GM10248 (cell line): Measurements from ENCODE around the gene FOCAD.

ENCODE experiments used
- CTCF ChIA-PET: fragments of 300-600 bp; sonication (Branson Sonifier 250); formaldehyde crosslinking; extraction: SDS; loops from one replicate; lab custom pipeline; 2021; ENCODE audit warnings: antibody characterized with exemption; lab: Yijun Ruan, JAX
- POLR2A ChIA-PET: fragments of 350-650 bp; sonication (Branson Sonifier 250); formaldehyde crosslinking; extraction: SDS; loops from one replicate; lab custom pipeline; 2020; ENCODE audit warnings: antibody characterized with exemption; lab: Yijun Ruan, JAX
- DNase-seq: peaks from one replicate; pipeline ENCODE4 v3.0.0; 2012; ENCODE audit errors: extremely low spot score
- CTCF ChIP-seq: IDR thresholded peaks from 2 replicates; pipeline ENCODE4 v1.5.1; 2012; ENCODE audit warnings: mild to moderate bottlenecking, low read depth; ENCODE audit errors: extremely low read depth, missing control alignments, control extremely low read depth

FOCAD gene

GRCh38 chr9:20837166-20837565, 153.1 kb downstream of the FOCAD start:
- POLR2A ChIA-PET = no interaction called here
- TF ChIP-seq CTCF = no peak
- no peak for DNase-seq
- CTCF ChIA-PET = interaction anchor here (1.7 kb wide), 1 partner anchor 17 kb away, joined by 4 read pairs; no protein-coding TSS in a partner anchor

- ChIA-PET POLR2A (no interaction called here), CTCF (interaction anchor here (1.1 to 1.6 kb wide), 2 partner anchors 103 to 345 kb away, joined by 3 to 4 read pairs; no protein-coding TSS in a partner anchor)
- no peak for TF ChIP-seq CTCF
- DNase-seq = no peak
Measured at GRCh38 chr9:20838218-20838617, 154.2 kb downstream of the FOCAD start.

GRCh38 chr9:20844916-20845315, 160.9 kb downstream of the FOCAD start:
- CTCF ChIA-PET = no interaction called here
- POLR2A ChIA-PET = no interaction called here
- no peak for DNase-seq
- no peak for TF ChIP-seq CTCF

GRCh38 chr9:20848490-20848889, 164.4 kb downstream of the FOCAD start:
- DNase-seq = no peak
- ChIA-PET POLR2A (no interaction called here), CTCF (interaction anchor here (1.1 to 2.4 kb wide), 4 partner anchors 17 to 92 kb away, joined by 3 to 6 read pairs (median 4); no protein-coding TSS in a partner anchor)
- TF ChIP-seq CTCF = no peak

- POLR2A ChIA-PET = no interaction called here
- TF ChIP-seq CTCF = no peak
- DNase-seq = no peak
- CTCF ChIA-PET = interaction anchor here (0.6 to 1.6 kb wide), 5 partner anchors 9 to 17 kb away, joined by 3 to 4 read pairs (median 3); no protein-coding TSS in a partner anchor
Measured at GRCh38 chr9:20853866-20854265, 169.8 kb downstream of the FOCAD start.

- DNase-seq = no peak
- POLR2A ChIA-PET = no interaction called here
- no peak for TF ChIP-seq CTCF
- CTCF ChIA-PET = interaction anchor here (0.9 to 1.6 kb wide), 3 partner anchors 11 to 18 kb away, joined by 3 to 4 read pairs (median 4); no protein-coding TSS in a partner anchor
Measured at GRCh38 chr9:20854444-20854843, 170.4 kb downstream of the FOCAD start.
